Eye (tissue), 1 donor: ENCODE measurements around the gene IL1RL1.

Experiments used
- DNase-seq: peaks from one replicate; pipeline ENCODE4 v3.0.0-alpha.2; 2015

IL1RL1 gene

DNA sequence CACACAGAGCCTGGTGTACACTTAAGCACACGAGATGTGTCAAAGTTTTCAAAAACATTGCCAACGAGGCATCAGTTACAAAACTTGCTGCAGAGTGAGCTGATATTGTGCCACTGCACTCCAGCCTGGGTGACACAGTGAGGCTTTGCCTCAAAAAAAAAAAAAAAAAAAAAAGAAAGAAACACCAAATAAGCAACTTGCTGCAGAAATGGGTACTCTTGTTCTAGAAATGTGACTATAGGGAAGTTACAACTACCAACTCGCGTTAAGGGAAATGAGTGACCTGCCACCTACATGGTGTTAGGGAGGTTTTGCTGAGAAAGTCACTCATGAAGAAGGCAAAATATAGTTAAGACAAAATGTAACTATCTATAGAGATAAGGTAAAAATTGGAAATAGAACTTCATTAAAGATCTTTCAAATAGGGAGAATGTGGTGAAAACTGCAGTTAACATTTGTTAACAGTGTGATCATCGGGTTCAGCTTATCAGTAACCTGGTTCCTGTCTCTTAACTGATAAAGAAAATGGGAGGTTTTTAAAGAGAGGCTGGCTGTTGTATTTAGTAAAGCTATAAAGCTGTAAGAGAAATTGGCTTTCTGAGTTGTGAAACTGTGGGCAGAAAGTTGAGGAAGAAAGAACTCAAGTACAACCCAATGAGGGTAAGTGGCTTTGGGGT, at the start of gene IL1RL1:
Gene IL1RL1, plus strand, starts transcription at position 600 of the 677 bp plus-strand sequence. CDS start 26,702 bp downstream, outside the sequence.
- no peak for DNase-seq

DNA sequence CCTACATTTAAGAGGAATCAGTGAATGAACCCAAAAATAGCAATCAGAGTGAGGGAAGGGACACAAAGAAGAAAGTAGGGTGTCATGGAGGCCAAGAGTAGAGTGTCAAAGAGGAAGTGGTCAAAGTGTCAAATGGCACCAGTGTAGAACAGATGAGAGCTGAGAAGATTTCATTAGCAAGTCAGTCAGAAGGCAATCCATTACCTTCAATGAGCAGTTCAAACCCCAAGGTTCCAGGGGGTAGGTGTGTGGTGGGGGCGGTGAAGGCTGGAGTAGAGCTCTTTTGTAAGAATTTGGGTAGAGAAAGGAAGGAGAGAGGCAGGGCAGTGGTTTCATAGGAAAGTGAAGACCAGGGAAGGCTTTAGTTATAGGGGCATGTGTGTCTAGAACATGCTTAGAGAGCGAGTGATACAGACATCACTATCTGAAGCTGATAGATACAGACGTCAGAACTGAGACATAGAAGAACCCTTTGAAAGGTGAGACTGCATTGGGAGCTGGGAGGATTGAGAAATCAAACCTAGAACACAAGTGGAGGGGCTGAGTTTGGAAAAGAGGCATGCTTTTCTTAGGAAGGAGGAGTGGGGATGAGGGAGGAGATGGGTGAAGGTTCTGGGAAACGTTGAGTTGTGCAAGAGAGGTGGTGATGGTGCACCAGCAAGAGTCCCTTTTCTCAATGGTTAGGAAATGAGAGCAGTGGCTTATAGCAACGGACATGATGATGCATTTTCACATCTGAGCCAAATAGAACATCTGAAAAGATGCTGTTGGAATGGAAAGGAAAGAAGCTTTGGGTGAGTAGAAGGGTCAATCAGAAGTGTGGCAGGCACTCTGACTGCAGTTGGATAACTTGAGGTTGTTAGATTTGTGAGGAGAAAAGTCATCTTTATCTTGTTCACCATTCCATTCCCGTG, 48.9 kb upstream of the IL1RL1 start:
- DNase-seq, result no peak

DNA sequence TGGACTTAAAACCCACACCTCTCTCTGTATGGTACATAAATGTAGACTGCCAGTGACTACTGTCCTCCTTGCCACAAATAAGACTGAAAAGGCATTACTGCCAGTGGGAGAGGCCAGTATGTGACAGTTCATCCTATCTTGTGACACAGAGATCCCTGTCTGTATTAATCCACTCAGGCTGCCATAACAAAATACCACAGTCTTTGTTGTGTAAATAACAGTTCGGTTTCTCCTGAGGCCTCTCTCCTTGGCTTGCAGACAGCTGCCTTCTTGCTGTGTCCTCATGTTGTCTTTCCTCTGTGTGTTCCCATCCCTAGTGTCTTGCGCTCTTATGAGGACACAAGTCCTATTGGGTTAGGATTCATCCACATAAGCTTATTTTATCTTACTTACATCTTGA, 46.4 kb upstream of the IL1RL1 start:
- no peak for DNase-seq

GRCh38 chr2:102266204-102266603, 45.2 kb upstream of the IL1RL1 start:
- no peak for DNase-seq

DNA sequence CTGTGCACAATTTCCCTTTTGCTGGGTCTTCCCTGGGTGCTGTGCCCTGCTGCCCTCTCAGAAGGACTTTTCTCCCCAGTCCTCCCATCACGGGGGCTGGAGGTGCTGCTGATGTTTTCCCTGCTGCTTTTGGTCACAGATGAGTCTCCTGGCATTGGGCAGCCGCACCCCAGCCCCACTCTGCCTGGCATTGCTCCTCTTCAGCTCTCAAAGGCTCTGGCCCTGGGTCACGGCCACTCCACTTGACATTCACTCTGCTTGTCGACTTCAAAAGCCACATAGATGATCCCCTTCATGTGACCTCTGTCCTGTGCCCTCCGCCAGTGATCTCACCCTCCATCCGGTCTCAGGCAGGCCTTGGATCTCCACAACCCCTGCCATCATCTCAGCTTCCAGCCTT, 43.6 kb upstream of the IL1RL1 start:
- DNase-seq, result no peak

DNA sequence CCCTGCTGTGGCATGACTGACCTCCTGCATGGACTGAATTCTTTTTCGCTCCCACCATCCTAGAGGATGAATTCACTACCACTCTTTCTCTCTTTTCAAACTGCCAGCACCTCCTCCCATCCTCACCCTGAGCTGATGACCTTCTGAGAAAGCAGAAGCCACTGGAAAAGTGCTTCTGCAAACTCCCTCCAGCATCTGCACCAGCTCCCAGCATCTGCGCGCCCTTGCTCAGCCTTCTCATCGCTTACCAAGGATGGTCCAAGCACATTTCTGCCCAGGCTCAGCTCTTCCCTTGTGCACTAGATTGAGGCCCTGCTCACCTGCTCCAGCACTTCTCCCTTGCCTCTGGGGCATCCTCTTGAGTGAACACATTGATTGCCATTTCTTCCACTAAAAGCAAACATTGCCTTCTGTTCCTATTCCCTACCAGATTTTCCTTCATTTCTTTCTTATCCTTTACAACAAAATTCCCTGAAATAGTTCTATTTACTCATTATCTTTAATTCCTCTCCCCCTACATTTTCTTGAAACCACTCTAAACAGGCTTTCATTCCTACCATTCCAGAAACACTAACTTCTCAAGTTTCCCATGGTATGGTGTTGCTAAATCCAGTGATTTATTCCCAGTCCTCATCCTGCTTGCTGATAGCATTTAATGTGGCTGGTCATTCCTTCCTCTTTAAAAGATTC, 42.7 kb upstream of the IL1RL1 start:
- DNase-seq, result no peak

DNA sequence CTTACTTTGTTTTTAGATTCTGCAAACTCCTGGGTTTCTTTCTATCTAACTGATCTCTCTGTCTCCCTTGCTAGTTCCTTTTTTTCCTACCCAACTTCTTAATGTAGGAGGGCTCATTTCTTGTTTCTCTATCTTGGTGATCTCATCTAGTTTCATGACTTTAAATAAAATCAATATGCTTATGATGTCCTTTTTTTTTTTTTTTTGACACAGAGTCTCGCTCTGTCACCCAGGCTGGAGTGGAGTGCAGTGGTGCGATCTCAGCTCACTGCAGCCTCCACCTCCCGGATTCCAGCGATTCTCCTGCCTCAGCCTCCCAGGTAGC, 42.2 kb upstream of the IL1RL1 start:
- DNase-seq, result no peak

- no peak for DNase-seq
These were observed 39.5 kb upstream of the IL1RL1 start for GRCh38 chr2:102271844-102272243.

DNA sequence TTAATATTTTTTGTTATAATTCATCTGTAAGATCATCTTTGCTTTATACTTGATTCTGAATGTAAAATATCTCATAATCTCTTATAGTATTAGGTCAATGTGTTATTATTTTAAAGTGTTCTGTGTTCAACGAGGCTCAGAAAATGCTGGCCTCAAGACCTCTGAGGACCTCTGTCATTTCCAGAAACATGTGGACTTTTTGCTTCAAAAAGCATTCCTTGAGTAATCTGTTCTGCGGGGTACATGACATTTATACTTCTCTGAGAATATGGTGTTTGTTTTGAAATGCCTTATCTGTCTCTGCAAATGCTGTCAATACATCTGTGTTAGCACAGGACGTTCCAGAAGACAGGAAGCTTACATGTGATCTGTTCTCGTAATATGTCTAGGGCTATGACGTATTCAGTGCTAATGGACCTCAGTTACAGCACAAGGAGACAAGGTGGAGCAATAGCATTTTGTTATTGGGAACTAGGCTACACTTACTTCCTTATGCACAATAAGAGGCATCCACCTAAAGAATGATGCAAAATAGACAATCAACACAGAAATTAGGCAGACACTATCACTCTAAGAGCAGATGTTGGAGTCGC, 37.6 kb upstream of the IL1RL1 start:
- no peak for DNase-seq

DNA sequence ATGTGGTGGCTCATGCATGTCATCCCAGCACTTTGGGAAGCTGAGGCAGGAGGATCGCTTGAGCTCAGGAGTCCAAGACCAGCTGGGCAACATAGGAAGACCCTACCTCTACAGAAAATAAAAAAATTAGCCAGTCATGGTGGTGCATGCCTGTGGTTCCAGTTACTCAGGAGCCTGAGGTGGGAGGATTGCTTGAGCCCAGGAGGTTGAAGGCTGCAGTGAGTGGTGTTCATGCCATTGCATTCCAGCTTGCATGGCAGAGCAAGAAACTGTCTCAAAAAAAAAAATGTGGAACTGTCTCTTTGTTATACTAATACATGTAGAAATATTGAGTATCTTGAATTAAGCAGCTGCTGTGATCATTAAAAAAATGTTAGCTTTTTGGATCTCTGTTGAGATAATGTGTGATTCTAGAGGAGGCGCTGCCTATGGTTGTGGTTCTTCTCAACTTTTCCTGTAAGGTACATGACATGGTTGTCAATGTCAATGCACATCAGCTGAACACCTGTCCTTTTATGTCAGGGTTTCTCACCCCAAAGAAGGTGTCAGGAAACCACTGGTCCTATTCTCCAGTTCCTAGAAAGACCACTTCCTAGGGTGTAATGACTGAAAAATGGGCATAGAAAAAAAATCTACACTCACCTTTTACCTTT, 34.7 kb upstream of the IL1RL1 start:
- DNase-seq, result no peak

DNA sequence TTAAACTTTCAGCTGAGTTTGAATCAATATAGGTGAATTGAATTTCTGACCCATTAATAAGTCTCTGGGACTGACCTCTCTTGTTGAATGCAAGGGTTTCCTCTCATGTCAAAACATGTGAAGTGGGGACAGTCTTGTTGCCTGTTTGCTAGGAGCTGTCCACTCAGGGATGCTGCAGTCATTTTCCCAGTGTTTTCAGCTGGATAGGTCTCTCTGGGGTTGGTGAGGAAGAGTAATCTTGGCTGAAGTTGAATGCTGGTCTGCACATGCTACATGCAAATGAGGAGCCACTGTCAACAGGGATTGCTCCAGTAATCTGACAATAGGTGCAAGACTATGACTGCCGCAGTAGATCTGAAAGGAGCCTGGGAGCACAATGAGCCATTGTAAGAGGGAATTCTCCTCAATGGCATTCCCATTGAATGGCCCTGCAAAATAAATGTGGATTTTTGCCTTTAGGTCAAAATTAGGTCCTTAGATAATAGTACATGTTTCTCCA, 34.1 kb upstream of the IL1RL1 start:
- DNase-seq, result no peak

GRCh38 chr2:102278720-102279390, 32.5 kb upstream of the IL1RL1 start:
- DNase-seq, result no peak

- DNase-seq, result no peak
These were observed 32.0 kb upstream of the IL1RL1 start for GRCh38 chr2:102279391-102279735.

GRCh38 chr2:102282678-102283091, 28.7 kb upstream of the IL1RL1 start:
- DNase-seq, result no peak

DNA sequence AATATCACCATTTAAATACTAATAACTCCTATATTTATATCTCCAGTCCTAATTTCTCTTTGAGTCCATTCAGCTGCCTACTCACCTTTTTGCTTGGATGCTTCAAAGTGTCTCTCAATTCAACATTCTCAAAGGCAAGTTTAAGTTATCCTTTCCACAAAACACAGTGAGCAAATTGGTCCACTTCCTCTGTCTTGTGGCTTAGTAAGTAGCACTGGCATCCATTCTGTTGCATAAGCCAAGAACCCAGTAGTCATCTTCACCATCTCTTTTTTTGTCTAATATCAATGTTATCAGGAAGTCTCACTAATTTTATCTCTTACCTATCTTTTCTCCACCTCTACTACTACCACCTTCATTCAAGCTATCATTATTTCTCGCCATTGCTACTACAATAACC, 27.4 kb upstream of the IL1RL1 start:
- DNase-seq, result no peak

GRCh38 chr2:102284611-102285010, 26.8 kb upstream of the IL1RL1 start:
- no peak for DNase-seq

DNA sequence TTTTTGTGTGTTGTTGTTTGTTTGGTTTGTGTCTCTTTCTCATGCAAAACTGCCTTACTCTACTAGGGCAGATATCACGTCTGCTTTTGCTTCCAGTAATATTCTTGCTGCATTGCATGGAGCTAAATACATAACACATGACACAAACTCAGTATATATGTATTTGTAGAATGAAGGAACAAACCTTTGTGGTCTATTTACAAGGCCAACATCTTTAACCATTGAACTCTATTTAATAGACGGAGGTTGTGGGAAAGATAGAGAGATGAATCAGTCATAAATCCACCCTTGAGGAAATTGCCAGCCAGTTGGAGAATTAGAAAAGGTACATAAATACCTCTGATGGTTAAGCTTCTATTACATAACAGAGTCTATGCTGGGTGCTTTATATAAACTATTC, 26.0 kb upstream of the IL1RL1 start:
- DNase-seq, result no peak

GRCh38 chr2:102286041-102286440, 25.3 kb upstream of the IL1RL1 start:
- DNase-seq, result no peak

GRCh38 chr2:102289129-102289528, 22.2 kb upstream of the IL1RL1 start:
- DNase-seq, result no peak

- DNase-seq, result no peak
These were observed 20.8 kb upstream of the IL1RL1 start for GRCh38 chr2:102290594-102290993.

DNA sequence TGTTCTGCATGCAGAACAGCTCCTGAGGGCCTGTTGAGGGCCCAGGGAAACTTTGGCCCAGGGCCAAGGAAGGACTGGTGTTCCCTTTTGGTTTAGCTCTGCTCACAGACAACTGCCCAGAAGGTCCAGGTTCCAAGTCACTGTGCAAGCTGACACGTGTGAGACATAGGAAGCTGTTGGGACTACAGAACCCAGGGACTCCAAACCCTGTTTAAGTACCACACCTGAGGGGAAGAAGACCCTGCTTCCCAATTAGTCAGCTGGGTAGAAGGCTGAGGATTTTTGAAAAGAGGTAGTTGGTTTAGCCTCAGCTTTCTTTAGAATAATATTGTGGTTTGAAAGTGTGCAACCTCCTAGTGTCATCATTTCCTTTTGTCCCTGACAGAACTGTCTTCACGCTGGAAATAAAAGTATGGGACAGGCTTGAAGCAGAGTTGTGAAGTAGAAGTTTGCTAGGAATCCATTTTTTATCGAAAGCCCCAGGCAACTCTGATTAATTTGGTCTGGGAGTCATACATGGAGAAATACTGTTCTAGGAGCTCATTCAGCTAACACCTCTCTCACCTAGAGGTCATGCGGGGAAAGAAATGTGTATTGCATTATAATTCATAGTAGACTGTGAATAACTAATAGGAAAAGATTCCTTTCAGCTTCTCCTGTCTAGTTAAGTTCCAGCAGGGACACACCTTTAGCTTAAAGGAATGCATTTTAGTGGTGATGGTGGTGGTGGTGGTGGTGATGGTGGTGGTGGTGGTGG, 19.9 kb upstream of the IL1RL1 start:
- DNase-seq, result no peak
